Activated effector memory CD4-positive, alpha-beta T cell treated with anti-CD3 and anti-CD28 coated beads, Interleukin-2, amount 50 U/mL, for 16 hours (primary cell): ENCODE results near the gene ZNF831.

Source experiments
- DNase-seq: peaks from one replicate; pipeline ENCODE4 v3.0.0-alpha.2; 2020

The ZNF831 gene

GRCh38 chr20:59163631-59164530 lies at the start of gene ZNF831:
Gene ZNF831, plus strand, starts transcription at chr20:59163821. Its CDS starts 27,199 bp downstream, at chr20:59191020.
- peak; percentile 71 for DNase-seq

- no peak for DNase-seq
Observed at GRCh38 chr20:59117526-59117925, 46.1 kb upstream of the ZNF831 start.

GRCh38 chr20:59118855-59119254 lies 44.8 kb upstream of the ZNF831 start:
- no peak for DNase-seq

GRCh38 chr20:59120491-59120890 lies 43.1 kb upstream of the ZNF831 start:
- no peak for DNase-seq

GRCh38 chr20:59120919-59121318 lies 42.7 kb upstream of the ZNF831 start:
- DNase-seq: no peak

GRCh38 chr20:59121714-59122565 lies 41.7 kb upstream of the ZNF831 start:
- peak; percentile 65 for DNase-seq

GRCh38 chr20:59122566-59122919 lies 41.1 kb upstream of the ZNF831 start:
- DNase-seq: no peak

- DNase-seq: peak; percentile 81
Observed at GRCh38 chr20:59123011-59123677, 40.5 kb upstream of the ZNF831 start.

- DNase-seq: no peak
Observed at GRCh38 chr20:59123678-59124255, 39.9 kb upstream of the ZNF831 start.

- DNase-seq: no peak
Observed at GRCh38 chr20:59124296-59125029, 39.2 kb upstream of the ZNF831 start.

- DNase-seq: no peak
Observed at GRCh38 chr20:59125332-59125731, 38.3 kb upstream of the ZNF831 start.

- no peak for DNase-seq
Observed at GRCh38 chr20:59125836-59126235, 37.8 kb upstream of the ZNF831 start.

- DNase-seq: no peak
Observed at GRCh38 chr20:59127839-59128238, 35.8 kb upstream of the ZNF831 start.

- DNase-seq: peak; percentile 25
Observed at GRCh38 chr20:59131551-59132285, 31.9 kb upstream of the ZNF831 start.

- no peak for DNase-seq
Observed at GRCh38 chr20:59134182-59134581, 29.4 kb upstream of the ZNF831 start.

- no peak for DNase-seq
Observed at GRCh38 chr20:59135093-59135492, 28.5 kb upstream of the ZNF831 start.

- peak; percentile 8 for DNase-seq
Observed at GRCh38 chr20:59136027-59136426, 27.6 kb upstream of the ZNF831 start.

- peak; percentile 39 for DNase-seq
Observed at GRCh38 chr20:59137532-59137931, 26.1 kb upstream of the ZNF831 start.

GRCh38 chr20:59138114-59138748 lies 25.4 kb upstream of the ZNF831 start:
- DNase-seq: peak; percentile 28

GRCh38 chr20:59139998-59140397 lies 23.6 kb upstream of the ZNF831 start:
- DNase-seq: peak; percentile 33
